T-helper 9 cell (primary cell): ENCODE data around the gene KRTAP12-1.

Experiments
- DNase-seq: peaks from one replicate; pipeline ENCODE4 v3.0.0-alpha.2; 2020
- total RNA-seq, 2 donors: gene quantifications; one replicate each; lab custom pipeline; 2026; lab: John Stamatoyannopoulos, UW

Gene KRTAP12-1
- 0 reads per million in 2 donors for total RNA-seq

DNA sequence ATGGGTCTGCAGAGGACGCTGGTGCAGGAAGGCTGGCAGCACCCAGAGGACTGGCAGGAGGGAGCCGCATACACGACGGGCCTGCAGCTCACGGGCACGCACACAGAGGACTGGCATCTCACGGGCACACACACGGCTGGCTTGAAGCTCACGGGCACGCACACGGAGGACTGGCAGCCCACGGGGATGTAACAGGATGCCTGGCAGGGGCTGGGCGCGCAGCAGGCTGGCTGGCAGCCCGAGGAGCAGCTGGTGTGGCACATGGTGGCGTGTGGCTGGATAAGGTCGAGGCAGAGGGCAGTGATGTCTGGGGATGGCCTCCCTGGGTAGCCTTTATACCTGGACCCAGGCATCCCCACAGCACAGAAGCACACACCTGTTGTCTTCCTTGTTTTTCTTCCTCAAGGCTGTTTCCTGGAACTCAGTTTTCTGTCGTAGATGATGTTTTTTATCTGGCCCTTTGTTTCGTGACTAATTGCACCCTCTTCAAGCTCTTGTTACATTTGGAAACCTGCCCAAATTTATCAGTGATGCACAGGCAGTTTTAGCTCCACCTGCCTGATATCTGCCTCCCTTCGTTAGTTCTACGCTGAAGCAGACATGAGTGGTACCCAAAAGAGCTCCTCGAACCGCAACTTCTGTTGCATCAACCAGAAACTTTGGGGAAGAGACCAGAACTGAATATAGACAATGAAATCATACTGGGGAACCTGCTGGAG, at the start of gene KRTAP12-1:
Gene KRTAP12-1 (minus strand): TSS at position 303 of the 719 bp plus-strand sequence. CDS start 40 bp downstream, at position 263.
- DNase-seq: no peak

DNA sequence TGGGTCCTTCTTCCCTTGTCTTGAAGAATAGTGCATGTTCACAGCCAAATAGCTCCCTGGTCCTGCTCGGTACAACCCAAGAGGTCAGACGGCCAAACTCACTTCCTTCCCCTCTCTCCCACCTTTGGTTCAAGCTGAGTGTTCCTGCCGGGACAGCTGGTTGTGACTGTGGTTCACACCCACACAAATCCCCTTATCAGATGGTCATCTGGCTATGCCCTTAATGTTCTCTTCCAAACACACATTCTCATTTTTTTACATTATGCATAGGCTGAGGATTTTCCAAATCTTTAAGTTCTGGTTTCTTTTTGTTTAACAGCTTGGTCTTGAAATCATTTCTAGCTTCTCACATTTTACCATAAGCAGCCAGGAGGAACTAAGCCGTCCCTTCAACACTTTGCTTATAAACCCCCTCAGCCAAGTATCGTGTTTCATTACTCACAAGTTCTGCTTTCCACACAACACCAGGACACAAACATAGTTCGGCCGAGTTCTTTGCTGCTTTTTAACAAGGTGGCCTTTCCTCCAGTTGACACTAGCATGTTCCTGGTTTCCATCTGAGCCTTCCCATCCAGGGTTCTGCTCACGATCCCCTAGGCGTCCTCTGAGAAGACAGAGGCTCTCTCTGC, 49.1 kb upstream of the KRTAP12-1 start:
- DNase-seq: no peak

DNA sequence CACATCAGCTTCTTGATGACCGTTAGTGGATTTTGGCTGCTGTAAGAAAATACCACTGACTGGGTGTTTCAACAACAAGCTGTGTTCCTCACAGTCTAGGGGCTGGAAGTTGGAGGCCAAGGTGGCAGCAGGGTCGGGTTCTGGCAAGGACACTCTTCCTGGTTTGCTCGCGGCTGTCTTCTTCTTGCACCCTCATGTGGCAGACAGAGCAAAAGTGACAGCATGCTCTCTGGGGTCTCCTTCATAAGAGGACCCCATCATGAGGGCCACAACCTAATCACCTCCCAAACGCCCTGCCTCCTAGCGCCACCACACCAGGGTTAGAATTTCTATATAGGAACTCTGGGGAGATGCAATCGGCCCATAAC, 48.0 kb upstream of the KRTAP12-1 start:
- no peak for DNase-seq

DNA sequence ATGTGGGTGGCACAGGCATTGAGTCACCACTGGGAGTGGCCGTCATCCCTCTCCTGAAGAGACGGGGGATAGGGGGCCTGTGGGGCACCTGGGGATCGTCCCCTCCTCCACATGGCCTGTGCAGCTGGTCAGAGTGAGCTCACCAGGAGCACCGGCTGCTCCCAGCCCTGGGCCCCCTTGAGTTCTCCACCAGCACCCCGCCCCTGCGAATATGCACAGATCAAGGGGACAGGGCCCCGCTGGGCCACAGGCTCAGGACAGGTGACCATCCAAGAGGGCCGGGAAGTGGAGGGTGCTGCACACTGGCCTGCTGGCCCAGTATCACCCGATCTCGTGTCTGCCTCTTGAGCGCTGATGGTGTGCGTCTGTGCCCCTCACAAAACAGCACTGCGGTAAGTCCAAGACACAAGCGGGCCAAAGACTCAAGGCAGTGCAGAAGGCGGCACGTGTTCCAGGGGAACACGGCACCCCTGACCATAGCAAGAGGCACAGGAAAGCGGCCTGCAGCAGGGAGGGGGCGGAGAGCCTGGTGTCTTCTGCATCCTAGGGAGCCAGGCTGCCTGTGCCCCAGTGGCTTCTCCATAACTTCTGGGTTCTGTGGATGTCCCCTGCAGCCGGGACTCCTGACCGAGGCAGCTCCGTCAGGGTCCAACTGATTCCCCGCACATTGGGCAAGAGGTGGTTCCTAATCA, 47.5 kb upstream of the KRTAP12-1 start:
- no peak for DNase-seq

GRCh38 chr21:44728716-44729115, 46.8 kb upstream of the KRTAP12-1 start:
- no peak for DNase-seq

GRCh38 chr21:44727757-44728156, 45.8 kb upstream of the KRTAP12-1 start:
- DNase-seq: no peak

GRCh38 chr21:44727321-44727720, 45.4 kb upstream of the KRTAP12-1 start:
- no peak for DNase-seq

GRCh38 chr21:44726826-44727225, 44.9 kb upstream of the KRTAP12-1 start:
- no peak for DNase-seq

DNA sequence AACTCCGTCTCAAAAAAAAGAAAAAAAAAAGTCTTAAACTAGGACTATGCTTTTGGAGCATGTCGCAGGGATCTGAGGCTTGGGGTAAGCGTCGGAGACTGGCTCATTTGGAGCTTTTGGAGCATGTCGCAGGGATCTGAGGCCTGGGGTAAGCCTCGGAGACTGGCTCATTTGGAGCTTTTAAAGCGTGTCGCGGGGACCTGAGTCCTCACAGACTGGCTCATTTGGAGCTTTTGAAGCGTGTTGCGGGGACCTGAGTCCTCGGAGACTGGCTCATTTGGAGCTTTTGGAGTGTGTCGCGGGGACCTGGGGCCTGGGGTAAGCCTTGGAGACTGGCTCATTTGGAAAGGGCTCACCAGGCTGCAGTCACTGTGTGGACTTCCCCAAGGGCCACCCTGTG, 43.0 kb upstream of the KRTAP12-1 start:
- no peak for DNase-seq

DNA sequence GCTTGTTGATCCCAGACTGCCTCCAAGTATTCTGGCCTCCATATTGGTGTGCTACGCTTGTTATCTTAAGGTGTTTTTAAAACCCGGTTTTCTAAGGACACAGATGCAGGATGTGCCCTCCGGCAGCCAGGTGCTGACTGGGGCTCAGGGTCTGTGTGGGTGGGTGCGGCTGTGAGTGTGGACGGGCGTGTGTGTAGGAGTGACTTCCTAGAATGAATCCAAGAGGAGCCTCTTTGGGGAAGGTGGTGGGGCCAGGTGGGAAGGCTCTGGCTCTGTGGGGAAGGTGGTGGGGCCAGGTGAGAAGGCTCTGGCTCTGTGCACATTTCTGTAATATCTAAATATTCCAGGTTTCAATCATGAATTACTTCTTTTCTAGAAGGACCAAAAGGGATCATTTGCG, 42.2 kb upstream of the KRTAP12-1 start:
- DNase-seq: no peak

GRCh38 chr21:44723177-44724131, 41.5 kb upstream of the KRTAP12-1 start:
- no peak for DNase-seq

DNA sequence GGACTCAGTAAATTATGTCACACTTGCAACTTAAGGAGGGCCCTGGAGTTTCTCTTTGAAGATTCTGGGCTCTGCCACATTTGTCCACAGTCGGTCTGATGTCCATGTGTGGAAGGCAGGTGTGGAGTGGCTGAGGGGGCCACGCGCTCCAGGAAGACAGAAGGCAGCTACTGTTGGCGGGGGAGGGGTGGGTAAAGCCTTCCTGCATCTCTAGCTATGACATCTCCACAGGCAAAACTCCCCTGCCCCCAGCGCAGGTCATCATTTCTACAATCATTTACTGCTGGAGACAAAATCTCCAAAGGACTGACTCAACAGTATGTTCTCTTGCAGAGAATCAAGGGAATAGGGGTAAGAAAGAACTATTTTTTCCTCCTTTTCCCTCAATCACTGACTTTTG, 40.8 kb upstream of the KRTAP12-1 start:
- DNase-seq: no peak

DNA sequence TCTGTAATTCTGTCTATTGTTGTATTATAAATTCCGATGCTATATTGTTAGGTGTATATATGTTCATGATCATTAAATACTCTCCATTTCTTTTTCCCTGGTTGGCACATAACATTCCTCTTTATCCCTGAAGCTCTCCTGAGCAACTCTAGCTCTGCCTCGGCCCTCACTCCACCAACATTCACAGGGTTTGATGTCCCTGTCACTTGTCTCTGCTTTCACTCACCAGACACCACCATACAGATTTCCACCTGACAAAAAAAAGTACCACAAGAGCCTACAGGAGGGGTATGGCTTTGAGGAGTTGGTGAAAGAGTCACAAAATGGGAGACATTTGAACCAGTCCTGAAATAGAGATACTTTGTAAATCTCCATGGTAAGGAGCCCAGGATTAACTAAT, 38.2 kb upstream of the KRTAP12-1 start:
- no peak for DNase-seq

- DNase-seq: no peak
Observed at GRCh38 chr21:44718571-44718970, 36.6 kb upstream of the KRTAP12-1 start.

GRCh38 chr21:44718093-44718492, 36.1 kb upstream of the KRTAP12-1 start:
- DNase-seq: no peak

- no peak for DNase-seq
Observed at GRCh38 chr21:44716984-44717383, 35.0 kb upstream of the KRTAP12-1 start.

DNA sequence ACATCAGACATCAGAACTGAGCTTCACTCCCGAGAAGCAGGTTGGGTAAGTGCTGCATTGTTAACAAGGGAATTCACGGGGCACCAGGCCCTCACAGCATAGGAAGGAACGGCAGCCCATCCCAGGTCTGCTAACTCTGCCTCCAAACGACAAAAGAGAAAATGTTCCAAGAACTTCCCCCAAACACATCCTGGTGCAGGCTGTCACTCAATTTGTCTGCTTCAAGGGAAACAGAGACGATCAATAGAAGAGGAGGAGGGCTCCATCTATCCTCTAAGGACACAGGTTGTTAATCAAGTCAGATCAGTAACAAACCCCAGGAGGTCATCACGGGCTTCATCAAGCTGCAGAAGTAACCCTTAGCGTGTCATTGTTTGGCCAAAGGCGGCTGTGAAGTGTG, 32.9 kb upstream of the KRTAP12-1 start:
- DNase-seq: no peak

GRCh38 chr21:44713846-44714245, 31.9 kb upstream of the KRTAP12-1 start:
- DNase-seq: no peak

GRCh38 chr21:44713130-44713529, 31.2 kb upstream of the KRTAP12-1 start:
- no peak for DNase-seq

- no peak for DNase-seq
Observed at GRCh38 chr21:44712203-44713028, 30.5 kb upstream of the KRTAP12-1 start.

DNA sequence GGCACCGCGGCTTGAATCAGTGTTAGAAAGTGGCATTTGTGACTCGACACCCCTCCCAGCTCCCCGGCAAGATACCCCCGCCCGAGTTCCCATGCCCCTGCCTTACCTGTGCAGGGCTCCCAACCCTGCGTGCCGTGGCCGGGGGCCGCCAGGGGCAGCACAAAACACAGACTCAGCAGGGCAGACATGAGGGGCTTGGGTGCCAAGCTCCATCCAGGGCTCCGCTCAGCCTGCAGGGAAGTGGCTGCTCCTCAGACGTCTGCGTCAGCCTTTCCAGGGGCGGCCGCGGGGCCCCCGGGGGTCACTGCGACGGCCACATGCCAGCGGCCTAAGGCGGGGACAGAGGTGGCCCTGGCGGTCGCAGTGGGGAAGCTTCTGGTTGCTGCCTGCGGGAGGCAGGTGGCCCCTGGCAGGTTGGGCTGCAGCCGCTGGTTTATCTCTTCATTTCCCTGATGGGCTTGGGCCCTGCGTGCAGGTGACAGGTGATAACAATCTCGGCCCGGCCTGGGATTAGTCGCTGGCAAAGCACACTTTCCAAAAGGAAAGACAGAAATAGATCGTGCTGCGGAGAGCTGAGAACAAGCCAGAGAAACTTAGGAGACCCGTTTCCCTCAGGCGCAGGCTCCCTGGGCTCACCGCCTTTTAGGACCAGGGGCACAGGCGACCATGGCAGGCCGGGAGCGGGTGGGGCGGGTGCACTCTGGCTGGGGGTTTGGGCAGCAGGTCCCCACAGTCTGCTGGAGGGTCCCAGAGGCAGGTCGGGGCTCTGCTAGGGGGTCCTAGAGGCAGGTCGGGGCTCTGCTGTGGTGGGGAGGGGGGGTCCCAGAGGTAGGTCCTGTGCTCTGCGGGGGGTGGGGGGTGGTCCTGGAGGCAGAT, 29.6 kb upstream of the KRTAP12-1 start, which contains the start of gene TSPEAR:
Gene TSPEAR (minus strand): TSS at position 246 of the 876 bp plus-strand sequence. CDS start 58 bp downstream, at position 188.
- DNase-seq: no peak
